Fibroblast of lung (primary cell): Measurements from ENCODE around the gene MGAT5. TPM values are rescaled to one million over a fixed set of nuclear protein-coding genes. Genes with fewer than 3 reads are reported as not detected.

ENCODE experiments used
- DNase-seq, 2 donors: peaks; one replicate each; pipeline versions ENCODE4 v3.0.0 to v3.0.0-alpha.2; 2010; ENCODE audit warnings: low read depth in 2 of 2
- H2AFZ ChIP-seq: 2 replicates; pipeline ENCODE4 v1.5.1; 2012; ENCODE audit warnings: low read length, control low read depth, inconsistent platforms
- H3K27ac ChIP-seq: 2 replicates; pipeline ENCODE4 v1.5.1; 2011; ENCODE audit warnings: low read length, control low read depth; ENCODE audit not compliant: insufficient read depth
- H3K27me3 ChIP-seq: 2 replicates; pipeline ENCODE4 v1.5.1; 2011; ENCODE audit warnings: mild to moderate bottlenecking, low read length; ENCODE audit not compliant: control insufficient read depth, insufficient read depth
- H3K36me3 ChIP-seq: 2 replicates; pipeline ENCODE4 v1.5.1; 2011; ENCODE audit warnings: low read length; ENCODE audit not compliant: control insufficient read depth, insufficient read depth
- H3K4me1 ChIP-seq: 2 replicates; pipeline ENCODE4 v1.5.1; 2011; ENCODE audit warnings: low read length; ENCODE audit not compliant: control insufficient read depth, insufficient read depth; ENCODE audit errors: extremely low read depth
- H3K4me2 ChIP-seq: 2 replicates; pipeline ENCODE4 v1.5.1; 2011; ENCODE audit warnings: low read length, control low read depth; ENCODE audit not compliant: insufficient read depth; ENCODE audit errors: extremely low read depth
- H3K4me3 ChIP-seq, 4 experiments: fragments of 200-600 bp in 1 of 4; sonication (generic) in 1 of 4; replicated peaks in 1 of 4; 2 replicates each; pipeline ENCODE4 v1.5.1; 2011 to 2016; ENCODE audit warnings: low read length in 4 of 4, low read depth in 3 of 4, mild to moderate bottlenecking in 3 of 4, control low read depth in 2 of 4, inconsistent platforms in 1 of 4, mixed read lengths in 1 of 4; ENCODE audit not compliant: insufficient read depth in 1 of 4; ENCODE audit errors: control extremely low read depth in 1 of 4
- H3K79me2 ChIP-seq: 2 replicates; pipeline ENCODE4 v1.5.1; 2012; ENCODE audit warnings: mild to moderate bottlenecking, low read length, inconsistent platforms; ENCODE audit not compliant: control insufficient read depth, insufficient read depth
- H3K9ac ChIP-seq: 2 replicates; pipeline ENCODE4 v1.5.1; 2011; ENCODE audit warnings: mild to moderate bottlenecking, low read length, control low read depth; ENCODE audit not compliant: insufficient read depth
- H3K9me3 ChIP-seq: 2 replicates; pipeline ENCODE4 v1.5.1; 2012; ENCODE audit warnings: low read depth, low read length; ENCODE audit not compliant: control insufficient read depth, insufficient read depth
- H4K20me1 ChIP-seq: 2 replicates; pipeline ENCODE4 v1.5.1; 2011; ENCODE audit warnings: low read length; ENCODE audit not compliant: control insufficient read depth, insufficient read depth; ENCODE audit errors: extremely low read depth
- CTCF ChIP-seq, 2 donors: IDR thresholded peaks in 1 of 2; conservative IDR thresholded peaks in 1 of 2; 1 replicate in 1 of 2; 2 replicates in 1 of 2; pipeline ENCODE4 v1.5.1; 2011 to 2012; ENCODE audit warnings: low read length in 2 of 2, control low read depth in 1 of 2, inconsistent platforms in 1 of 2, low read depth in 1 of 2, mild to moderate bottlenecking in 1 of 2
- EZH2 ChIP-seq: IDR thresholded peaks from 2 replicates; pipeline ENCODE4 v1.5.1; 2012; ENCODE audit warnings: low read length, control low read depth, mild to moderate bottlenecking; ENCODE audit errors: missing control alignments
- polyA plus RNA-seq, 2 donors: library from polyadenylated mRNA; depleted of rRNA in 1 of 2; stranded (reverse) in 1 of 2; unstranded in 1 of 2; fragments of >200 nt; gene quantifications; 2 replicates each; pipeline ENCODE4 v1.2.1, GENCODE V29; 2011 to 2012; ENCODE audit warnings: missing spikeins in 1 of 2
- total RNA-seq: library from RNA; depleted of rRNA; stranded (reverse); fragments of >200 nt; gene quantifications from 2 replicates; pipeline ENCODE4 v1.2.1, GENCODE V29; 2014

The MGAT5 gene
- total and polyA plus RNA-seq, 2 donors (not counting 1 experiment from before 2014, with no cell fraction given): 270 to 301 TPM

GRCh38 chr2:134431838-134432434 is 178.1 kb downstream of the MGAT5 start:
- Histone ChIP-seq H3K9ac (no peak overlapping the region), H3K4me2 (no peak overlapping the region), H2AFZ (no peak overlapping the region), H3K9me3 (no peaks in the 10 kb centered on the region), H4K20me1 (no peaks in the 10 kb centered on the region), H3K36me3 (peaks cover 15% of the 10 kb centered on the region), H3K4me1 (peaks cover 9% of the 10 kb centered on the region), H3K4me3 (no peak overlapping the region), H3K79me2 (no peaks in the 10 kb centered on the region), H3K27me3 (no peaks in the 10 kb centered on the region), H3K27ac (no peak overlapping the region)
- peak; percentile 40 to 63 for DNase-seq
- TF ChIP-seq EZH2: no peak
- TF ChIP-seq CTCF (conservative IDR thresholded peaks at IDR 0.05 in 1 of 2, IDR thresholded peaks at IDR 0.05 in 1 of 2; ENCODE audit: low read depth in 1 of 2, low read length in 2 of 2): no peak

- Histone ChIP-seq H3K4me1 (peaks cover 9% of the 10 kb centered on the region), H3K27me3 (no peaks in the 10 kb centered on the region), H2AFZ (no peak overlapping the region), H3K36me3 (peaks cover 15% of the 10 kb centered on the region), H3K4me3 (no peak overlapping the region), H3K79me2 (no peaks in the 10 kb centered on the region), H3K9ac (no peak overlapping the region), H3K27ac (no peak overlapping the region), H4K20me1 (no peaks in the 10 kb centered on the region), H3K9me3 (no peaks in the 10 kb centered on the region), H3K4me2 (no peak overlapping the region)
- TF ChIP-seq EZH2 (no peak), CTCF (conservative IDR thresholded peaks at IDR 0.05 in 1 of 2, IDR thresholded peaks at IDR 0.05 in 1 of 2; ENCODE audit: low read depth in 1 of 2, low read length in 2 of 2) (no peak)
- DNase-seq: no peak
These were observed 178.6 kb downstream of the MGAT5 start for GRCh38 chr2:134432435-134432883.

GRCh38 chr2:134433469-134433868 is 179.6 kb downstream of the MGAT5 start:
- no peak overlapping the region for H3K4me3 ChIP-seq
- no peak overlapping the region for H3K27ac ChIP-seq
- H3K27me3 ChIP-seq: no peaks in the 10 kb centered on the region
- TF ChIP-seq EZH2: no peak
- no peaks in the 10 kb centered on the region for H3K79me2 ChIP-seq
- H3K9me3 ChIP-seq: no peaks in the 10 kb centered on the region
- H2AFZ ChIP-seq: no peak overlapping the region
- no peak for DNase-seq
- H3K9ac ChIP-seq: no peak overlapping the region
- H4K20me1 ChIP-seq: no peaks in the 10 kb centered on the region
- H3K4me2 ChIP-seq: no peak overlapping the region
- peaks cover 12% of the 10 kb centered on the region for H3K36me3 ChIP-seq
- peaks cover 9% of the 10 kb centered on the region for H3K4me1 ChIP-seq
